ENCODE data around the gene FXR2. TPM values are rescaled to one million over a fixed set of nuclear protein-coding genes. Genes with fewer than 3 reads are reported as not detected.
A peak's percentile ranks its signal among the peaks of the same experiment; 100 is the strongest.

The FXR2 gene
- total RNA-seq, 1 experiment from 2014 or later: 36.4 TPM

- H3K4me2 ChIP-seq (ENCODE audit: insufficient read depth, insufficient read length, low read length): peak overlapping the region; percentile 82
Observed at GRCh38 chr17:7651665-7652387, 37.1 kb upstream of the FXR2 start.

More at GRCh38 chr17:7651665-7652387, 37.1 kb upstream of the FXR2 start:
- Mint-ChIP-seq H3K4me1 (peaks cover 30 to 48% of the 10 kb centered on the region in 2 experiments), H3K36me3 (ENCODE audit: insufficient read depth in 1 of 3, low read depth in 3 of 3) (peaks cover 7 to 29% (median 10%) of the 10 kb centered on the region in 3 experiments; a peak in 6 of 7 replicates), H3K27ac (no peak overlapping the region), H3K4me3 (peak overlapping the region; percentile 69 to 91), H3K9me3 (peaks cover 0 to 3% of the 10 kb centered on the region in 2 experiments; a peak in 2 of 5 replicates), H3K27me3 (ENCODE audit: low read depth) (peaks cover 69% of the 10 kb centered on the region)
- no peak overlapping the region for H2BK5ac ChIP-seq (ENCODE audit: insufficient read length, low read length)
- no CpG with 5 or more reads among the region's 54 CpGs for WGBS (ENCODE audit: extremely low coverage, insufficient read length, low lambda C conversion rate)
- no peak overlapping the region for H3T11ph ChIP-seq (ENCODE audit: low read length)
- H3K4me1 ChIP-seq (ENCODE audit: insufficient read depth, low read length): no peaks in the 10 kb centered on the region; the same call in 1 of the 2 replicates
- H3K79me2 ChIP-seq (ENCODE audit: insufficient read depth, low read length): no peaks in the 10 kb centered on the region
- no peak overlapping the region for H3K23ac ChIP-seq (ENCODE audit: insufficient read length, low read depth, low read length)
- H3K23me2 ChIP-seq (ENCODE audit: insufficient read length, low read depth, low read length, poor library complexity, severe bottlenecking): peaks cover 14% of the 10 kb centered on the region
- H2AFZ ChIP-seq (ENCODE audit: low read length): no peak overlapping the region
- H3K27ac ChIP-seq (ENCODE audit: insufficient read length, low read depth, low read length): no peak overlapping the region
- no peaks in the 10 kb centered on the region for H3K79me1 ChIP-seq (ENCODE audit: insufficient read depth, low read depth, low read length, poor library complexity, severe bottlenecking)
- H2BK12ac ChIP-seq (ENCODE audit: insufficient read length, low read depth, low read length): no peak overlapping the region
- peaks cover 5% of the 10 kb centered on the region for H3K27me3 ChIP-seq (ENCODE audit: insufficient read depth, low read length)
- H2AK5ac ChIP-seq (ENCODE audit: insufficient read length, low read length): no peak overlapping the region
- H3K18ac ChIP-seq (ENCODE audit: insufficient read length, low read depth, low read length): no peak overlapping the region
- H4K20me1 ChIP-seq (ENCODE audit: control insufficient read depth, insufficient read depth, insufficient read length): no peaks in the 10 kb centered on the region
- no peaks in the 10 kb centered on the region for H3K9me3 ChIP-seq (ENCODE audit: control insufficient read depth, low read depth, low read length)
- no peak overlapping the region for H2BK120ac ChIP-seq (ENCODE audit: low read depth, low read length, poor library complexity, severe bottlenecking)
- no peak overlapping the region for H3K56ac ChIP-seq (ENCODE audit: insufficient read length, low read depth, low read length)
- H4K91ac ChIP-seq (ENCODE audit: insufficient read length, low read depth, low read length): no peak overlapping the region
- H3K4ac ChIP-seq (ENCODE audit: low read depth, low read length): no peak overlapping the region
- no peak overlapping the region for H2BK15ac ChIP-seq (ENCODE audit: low read depth, low read length)
- no peak overlapping the region for H2BK20ac ChIP-seq (ENCODE audit: low read depth, low read length, poor library complexity, severe bottlenecking)
- no peak overlapping the region for H3K14ac ChIP-seq (ENCODE audit: insufficient read depth, low read length)
- H4K5ac ChIP-seq (ENCODE audit: insufficient read length, low read depth, low read length): no peak overlapping the region
- no peak overlapping the region for H4K8ac ChIP-seq (replicated peaks; ENCODE audit: insufficient read length, low read depth, low read length)
- no peak for TF ChIP-seq CTCF (conservative IDR thresholded peaks at IDR 0.05)
- peak; percentile 61 for DNase-seq
- no peak overlapping the region for H3K9ac ChIP-seq (ENCODE audit: extremely low read depth, insufficient read length, low read length)

Measured in H9 (cell line).